Gastroesophageal sphincter (tissue), 3 donors: ENCODE results near the gene IL2RA.
A peak's percentile ranks its signal among the peaks of the same experiment; 100 is the strongest.

ENCODE experiments used
- EP300 ChIP-seq: sonication (generic); formaldehyde crosslinking; IDR thresholded peaks from one replicate; pipeline ENCODE4 v1.6.1; 2017; ENCODE audit warnings: antibody characterized with exemption, mild to moderate bottlenecking
- POLR2A ChIP-seq, 2 donors: fragments of 450-650 bp; IDR thresholded peaks; one replicate each; pipeline ENCODE4 v1.6.1; 2017; ENCODE audit warnings: antibody characterized with exemption in 2 of 2, mild to moderate bottlenecking in 2 of 2, moderate library complexity in 1 of 2
- POLR2AphosphoS5 ChIP-seq: sonication (generic); formaldehyde crosslinking; IDR thresholded peaks from one replicate; pipeline ENCODE4 v1.6.1; 2017; ENCODE audit warnings: antibody characterized with exemption
- TF ChIP-seq, protein P1 (sequence below), 4 experiments: fragments of 200-600 bp in 2 of 4; fragments of 450-650 bp in 2 of 4; sonication (generic) in 1 of 4; IDR thresholded peaks; one replicate each; pipeline ENCODE4 v1.5.1; 2017 to 2019; ENCODE audit warnings: antibody characterized with exemption in 4 of 4, mild to moderate bottlenecking in 2 of 4, moderate library complexity in 2 of 4

DNA sequence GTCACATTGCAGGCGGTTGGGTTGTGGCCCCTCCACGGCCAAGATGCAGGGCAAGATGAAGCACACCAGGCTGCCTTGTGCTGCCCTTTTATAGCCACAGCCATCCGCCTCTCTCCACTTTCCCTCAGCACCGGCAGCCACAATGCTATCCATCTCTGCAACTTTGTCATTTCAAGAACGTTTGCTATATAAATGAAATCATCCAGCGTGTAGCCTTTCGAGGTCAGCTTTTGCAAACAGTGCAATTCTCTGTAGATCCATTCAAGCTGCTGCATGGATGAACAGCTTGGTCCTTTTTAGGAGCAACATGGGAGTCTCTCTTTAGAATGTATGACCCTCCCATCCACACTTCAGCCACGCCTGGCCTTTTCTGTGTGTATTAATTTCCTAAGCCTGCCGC is 78.4 kb downstream of the IL2RA start:
- TF ChIP-seq, protein P1, sequence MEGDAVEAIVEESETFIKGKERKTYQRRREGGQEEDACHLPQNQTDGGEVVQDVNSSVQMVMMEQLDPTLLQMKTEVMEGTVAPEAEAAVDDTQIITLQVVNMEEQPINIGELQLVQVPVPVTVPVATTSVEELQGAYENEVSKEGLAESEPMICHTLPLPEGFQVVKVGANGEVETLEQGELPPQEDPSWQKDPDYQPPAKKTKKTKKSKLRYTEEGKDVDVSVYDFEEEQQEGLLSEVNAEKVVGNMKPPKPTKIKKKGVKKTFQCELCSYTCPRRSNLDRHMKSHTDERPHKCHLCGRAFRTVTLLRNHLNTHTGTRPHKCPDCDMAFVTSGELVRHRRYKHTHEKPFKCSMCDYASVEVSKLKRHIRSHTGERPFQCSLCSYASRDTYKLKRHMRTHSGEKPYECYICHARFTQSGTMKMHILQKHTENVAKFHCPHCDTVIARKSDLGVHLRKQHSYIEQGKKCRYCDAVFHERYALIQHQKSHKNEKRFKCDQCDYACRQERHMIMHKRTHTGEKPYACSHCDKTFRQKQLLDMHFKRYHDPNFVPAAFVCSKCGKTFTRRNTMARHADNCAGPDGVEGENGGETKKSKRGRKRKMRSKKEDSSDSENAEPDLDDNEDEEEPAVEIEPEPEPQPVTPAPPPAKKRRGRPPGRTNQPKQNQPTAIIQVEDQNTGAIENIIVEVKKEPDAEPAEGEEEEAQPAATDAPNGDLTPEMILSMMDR (IDR thresholded peaks at IDR 0.05): no peak
- TF ChIP-seq EP300: no peak
- no peak for TF ChIP-seq POLR2A (IDR thresholded peaks at IDR 0.05)
- peak; percentile 15 for TF ChIP-seq POLR2AphosphoS5
